Caco-2 (cell line): ENCODE measurements around the gene MIER3. TPM values are rescaled to one million over a fixed set of nuclear protein-coding genes. Genes with fewer than 3 reads are reported as not detected.

Experiments
- BruUV-seq: library from RNA; stranded (reverse); fragments of 400-500 nt; replicated peaks from 2 replicates; lab custom pipeline; 2021; lab: Mats Ljungman, UMichigan
- CTCF ChIA-PET: fragments of 300-600 bp; sonication (Branson Sonifier 250); formaldehyde crosslinking; loops from one replicate; lab custom pipeline; 2022; ENCODE audit warnings: antibody characterized with exemption; lab: Charles Lee
- POLR2A ChIA-PET: fragments of 300-600 bp; sonication (Branson Sonifier 250); formaldehyde crosslinking; loops from one replicate; lab custom pipeline; 2022; ENCODE audit warnings: antibody characterized with exemption; lab: Charles Lee
- DNase-seq, 2 experiments: peaks; one replicate each; pipeline versions ENCODE4 v3.0.0 to v3.0.0-alpha.2; 2020 to 2022
- H3K27me3 ChIP-seq: replicated peaks from 2 replicates; pipeline ENCODE4 v1.6.0; 2011; ENCODE audit warnings: low read length; ENCODE audit not compliant: control insufficient read depth, insufficient read depth
- H3K36me3 ChIP-seq: 2 replicates; pipeline ENCODE4 v1.5.1; 2011; ENCODE audit warnings: low read length; ENCODE audit not compliant: control insufficient read depth, insufficient read depth
- H3K4me1 ChIP-seq: fragments of 250-450 bp; sonication (Bioruptor Pico); 2 replicates; pipeline ENCODE4 v1.5.1; 2020; ENCODE audit warnings: mild to moderate bottlenecking
- H3K4me3 ChIP-seq: 2 replicates; pipeline ENCODE4 v1.5.1; 2011; ENCODE audit warnings: low read depth, mild to moderate bottlenecking, control low read depth, low read length
- H3K9me3 ChIP-seq: fragments of 250-450 bp; sonication (Bioruptor Pico); 2 replicates; pipeline ENCODE4 v1.5.1; 2020; ENCODE audit warnings: mild to moderate bottlenecking, moderate library complexity
- H3K27ac Mint-ChIP-seq: one replicate; pipeline ENCODE4 v1.8.0; 2022; ENCODE audit warnings: mixed read lengths; ENCODE audit not compliant: unreplicated experiment
- H3K27me3 Mint-ChIP-seq: one replicate; pipeline ENCODE4 v1.8.0; 2022; ENCODE audit warnings: mixed read lengths; ENCODE audit not compliant: insufficient read depth, unreplicated experiment
- H3K36me3 Mint-ChIP-seq: one replicate; pipeline ENCODE4 v1.8.0; 2022; ENCODE audit warnings: mild to moderate bottlenecking, mixed read lengths; ENCODE audit not compliant: insufficient read depth, unreplicated experiment
- H3K4me1 Mint-ChIP-seq: one replicate; pipeline ENCODE4 v1.8.0; 2022; ENCODE audit warnings: low read depth, mixed read lengths; ENCODE audit not compliant: unreplicated experiment
- H3K4me3 Mint-ChIP-seq: one replicate; pipeline ENCODE4 v1.8.0; 2022; ENCODE audit warnings: mild to moderate bottlenecking, moderate library complexity, mixed read lengths; ENCODE audit not compliant: unreplicated experiment
- H3K9me3 Mint-ChIP-seq: one replicate; pipeline ENCODE4 v1.8.0; 2022; ENCODE audit warnings: mixed read lengths; ENCODE audit not compliant: unreplicated experiment
- intact Hi-C: fragments of 100-400 bp; cut with micrococcal nuclease; formaldehyde crosslinking; loops from one replicate; pipeline ENCODE4 v1.10.0; 2022; ENCODE audit not compliant: unreplicated experiment
- total RNA-seq: library from RNA; stranded (reverse); gene quantifications from 2 replicates; pipeline ENCODE4 v1.2.3, GENCODE V29; 2022
- TF ChIP-seq, protein P1 (sequence below), 2 experiments: fragments of 200-600 bp in 1 of 2; IDR thresholded peaks; 1 replicate in 1 of 2; 2 replicates in 1 of 2; pipeline versions ENCODE4 v1.5.1 to v1.8.0; 2011 to 2022; ENCODE audit warnings: antibody characterized with exemption in 1 of 2, control low read depth in 1 of 2, inconsistent platforms in 1 of 2, low read depth in 1 of 2, low read length in 1 of 2, mild to moderate bottlenecking in 1 of 2, moderate library complexity in 1 of 2; ENCODE audit not compliant: insufficient read depth in 1 of 2, severe bottlenecking in 1 of 2, unreplicated experiment in 1 of 2

Gene MIER3
- total RNA-seq, 1 experiment from 2014 or later: 52.7 TPM

GRCh38 chr5:56910210-56910965 is 41.5 kb downstream of the MIER3 start:
- Histone ChIP-seq H3K9me3 (no peaks in the 10 kb centered on the region), H3K27me3 (no peaks in the 10 kb centered on the region), H3K4me3 (peak overlapping the region; percentile 71), H3K4me1 (no peaks in the 10 kb centered on the region), H3K36me3 (no peaks in the 10 kb centered on the region)
- H3K36me3 Mint-ChIP-seq: peaks cover 7% of the 10 kb centered on the region
- BruUV-seq: TSS peak; percentile 66
- TF ChIP-seq, protein P1, sequence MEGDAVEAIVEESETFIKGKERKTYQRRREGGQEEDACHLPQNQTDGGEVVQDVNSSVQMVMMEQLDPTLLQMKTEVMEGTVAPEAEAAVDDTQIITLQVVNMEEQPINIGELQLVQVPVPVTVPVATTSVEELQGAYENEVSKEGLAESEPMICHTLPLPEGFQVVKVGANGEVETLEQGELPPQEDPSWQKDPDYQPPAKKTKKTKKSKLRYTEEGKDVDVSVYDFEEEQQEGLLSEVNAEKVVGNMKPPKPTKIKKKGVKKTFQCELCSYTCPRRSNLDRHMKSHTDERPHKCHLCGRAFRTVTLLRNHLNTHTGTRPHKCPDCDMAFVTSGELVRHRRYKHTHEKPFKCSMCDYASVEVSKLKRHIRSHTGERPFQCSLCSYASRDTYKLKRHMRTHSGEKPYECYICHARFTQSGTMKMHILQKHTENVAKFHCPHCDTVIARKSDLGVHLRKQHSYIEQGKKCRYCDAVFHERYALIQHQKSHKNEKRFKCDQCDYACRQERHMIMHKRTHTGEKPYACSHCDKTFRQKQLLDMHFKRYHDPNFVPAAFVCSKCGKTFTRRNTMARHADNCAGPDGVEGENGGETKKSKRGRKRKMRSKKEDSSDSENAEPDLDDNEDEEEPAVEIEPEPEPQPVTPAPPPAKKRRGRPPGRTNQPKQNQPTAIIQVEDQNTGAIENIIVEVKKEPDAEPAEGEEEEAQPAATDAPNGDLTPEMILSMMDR (IDR thresholded peaks at IDR 0.05; ENCODE audit: insufficient read depth in 1 of 2, low read depth in 1 of 2, low read length in 1 of 2, severe bottlenecking in 1 of 2, unreplicated experiment in 1 of 2): no peak
- H3K9me3 Mint-ChIP-seq: no peaks in the 10 kb centered on the region
- no peaks in the 10 kb centered on the region for H3K27me3 Mint-ChIP-seq
- no peaks in the 10 kb centered on the region for H3K4me1 Mint-ChIP-seq
- H3K4me3 Mint-ChIP-seq: peak overlapping the region; percentile 96
- DNase-seq: peak in 1 of 2 experiments; percentile 54
- ChIA-PET CTCF (interaction anchor here (0.9 to 2.6 kb wide), 7 partner anchors 8 to 640 kb away, joined by 3 to 8 read pairs (median 5); no protein-coding TSS in a partner anchor), POLR2A (interaction anchor here (0.7 to 2.6 kb wide), 8 partner anchors 8 to 463 kb away, joined by 3 to 22 read pairs (median 4); partner anchors contain the start of gene GPBP1)
- H3K27ac Mint-ChIP-seq: peak overlapping the region; percentile 94
- intact Hi-C loops: loop anchor here (1.0 kb wide), 1 partner anchor 8 kb away; no protein-coding TSS in a partner anchor

- Mint-ChIP-seq H3K4me3 (peak within 1 kb of the TSS; percentile 96), H3K27me3 (no peaks in the 10 kb centered on the region), H3K36me3 (peaks cover 7% of the 10 kb centered on the region), H3K9me3 (no peaks in the 10 kb centered on the region), H3K4me1 (no peaks in the 10 kb centered on the region), H3K27ac (peak within 1 kb of the TSS; percentile 94)
- Histone ChIP-seq H3K36me3 (no peaks in the 10 kb centered on the region), H3K4me3 (peak within 1 kb of the TSS; percentile 85), H3K27me3 (no peaks in the 10 kb centered on the region), H3K9me3 (no peaks in the 10 kb centered on the region), H3K4me1 (no peaks in the 10 kb centered on the region)
- DNase-seq: peak; percentile 97 to 99
- POLR2A ChIA-PET: interaction anchor here (0.7 to 2.6 kb wide), 9 partner anchors 9 to 462 kb away, joined by 3 to 22 read pairs (median 4); partner anchors contain the start of gene GPBP1
- CTCF ChIA-PET: interaction anchor here (0.9 to 2.6 kb wide), 7 partner anchors 9 to 639 kb away, joined by 3 to 8 read pairs (median 5); no protein-coding TSS in a partner anchor
- BruUV-seq: no TSS peak
- intact Hi-C loops: loop anchor here (1.0 to 10.0 kb wide), 7 partner anchors 9 to 1555 kb away; partner anchors contain the start of genes MIER3 and PLK2
- TF ChIP-seq, protein P1 (IDR thresholded peaks at IDR 0.05; ENCODE audit: insufficient read depth in 1 of 2, low read depth in 1 of 2, low read length in 1 of 2, severe bottlenecking in 1 of 2, unreplicated experiment in 1 of 2): no peak
These were observed 42.4 kb downstream of the MIER3 start, which contains the start of gene SETD9 for GRCh38 chr5:56909294-56910209. TSS of gene SETD9 (plus strand) at chr5:56909596. CDS start at chr5:56909646, 50 bp downstream.
